Measurements from ENCODE around the gene BCL2L14.

BCL2L14 gene

GRCh38 chr12:12056951-12057350 lies 13.8 kb upstream of the BCL2L14 start:
- no peak for DNase-seq

GRCh38 chr12:12064596-12064995 lies 6.1 kb upstream of the BCL2L14 start:
- DNase-seq: no peak

- DNase-seq: no peak
Measured at GRCh38 chr12:12068751-12069150, 2.0 kb upstream of the BCL2L14 start.

GRCh38 chr12:12069821-12070548 lies 754 bp upstream of the BCL2L14 start:
- no peak for DNase-seq

- DNase-seq: peak; percentile 55
Measured at GRCh38 chr12:12072064-12072760, 1.5 kb downstream of the BCL2L14 start.

GRCh38 chr12:12079291-12079690 lies 8.6 kb downstream of the BCL2L14 start:
- DNase-seq: no peak

- DNase-seq: no peak
Measured at GRCh38 chr12:12081836-12082497, 11.2 kb downstream of the BCL2L14 start.

GRCh38 chr12:12083688-12084087 lies 12.9 kb downstream of the BCL2L14 start:
- DNase-seq: no peak

- DNase-seq: no peak
Measured at GRCh38 chr12:12086362-12086761, 15.6 kb downstream of the BCL2L14 start.

GRCh38 chr12:12086973-12087692 lies 16.4 kb downstream of the BCL2L14 start:
- DNase-seq: no peak

GRCh38 chr12:12087693-12088034 lies 16.9 kb downstream of the BCL2L14 start:
- no peak for DNase-seq

GRCh38 chr12:12088147-12088546 lies 17.4 kb downstream of the BCL2L14 start:
- DNase-seq: no peak

GRCh38 chr12:12088761-12089160 lies 18.0 kb downstream of the BCL2L14 start:
- DNase-seq: no peak

GRCh38 chr12:12091071-12091470 lies 20.3 kb downstream of the BCL2L14 start:
- DNase-seq: no peak

- no peak for DNase-seq
Measured at GRCh38 chr12:12091977-12092663, 21.4 kb downstream of the BCL2L14 start.

GRCh38 chr12:12094481-12094880 lies 23.7 kb downstream of the BCL2L14 start:
- DNase-seq: no peak

- no peak for DNase-seq
Measured at GRCh38 chr12:12095021-12095420, 24.3 kb downstream of the BCL2L14 start.

GRCh38 chr12:12097891-12098690 lies 27.4 kb downstream of the BCL2L14 start:
- no peak for DNase-seq

- no peak for DNase-seq
Measured at GRCh38 chr12:12098691-12099015, 27.9 kb downstream of the BCL2L14 start.

- DNase-seq: no peak
Measured at GRCh38 chr12:12099102-12099501, 28.4 kb downstream of the BCL2L14 start.

- DNase-seq: no peak
Measured at GRCh38 chr12:12107678-12108077, 36.9 kb downstream of the BCL2L14 start.

GRCh38 chr12:12108441-12109058 lies 37.8 kb downstream of the BCL2L14 start:
- DNase-seq: no peak

Data from CD4-positive, alpha-beta T cell treated with Interleukin-6 for 4 hours (primary cell).